Measurements from ENCODE around the gene WNK1.
A peak's percentile ranks its signal among the peaks of the same experiment; 100 is the strongest.

The WNK1 gene

GRCh38 chr12:863285-863684 lies 110.9 kb downstream of the WNK1 start:
- DNase-seq (ENCODE audit: low spot score): no peak

GRCh38 chr12:865614-866013 lies 113.2 kb downstream of the WNK1 start:
- DNase-seq (ENCODE audit: low spot score): no peak

DNA sequence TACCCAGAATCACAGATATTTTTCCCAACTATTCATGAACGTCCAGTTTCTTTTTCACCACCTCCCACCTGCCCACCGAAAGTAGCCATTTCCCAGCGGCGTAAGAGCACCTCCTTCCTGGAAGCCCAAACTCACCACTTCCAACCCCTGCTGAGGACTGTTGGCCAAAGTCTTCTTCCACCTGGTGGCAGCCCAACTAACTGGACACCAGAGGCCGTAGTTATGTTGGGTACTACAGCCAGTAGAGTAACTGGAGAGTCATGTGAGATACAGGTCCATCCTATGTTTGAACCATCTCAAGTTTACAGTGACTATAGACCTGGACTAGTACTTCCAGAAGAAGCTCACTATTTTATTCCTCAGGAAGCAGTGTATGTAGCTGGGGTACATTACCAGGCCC lies 115.5 kb downstream of the WNK1 start:
- no peak for DNase-seq (ENCODE audit: low spot score)

DNA sequence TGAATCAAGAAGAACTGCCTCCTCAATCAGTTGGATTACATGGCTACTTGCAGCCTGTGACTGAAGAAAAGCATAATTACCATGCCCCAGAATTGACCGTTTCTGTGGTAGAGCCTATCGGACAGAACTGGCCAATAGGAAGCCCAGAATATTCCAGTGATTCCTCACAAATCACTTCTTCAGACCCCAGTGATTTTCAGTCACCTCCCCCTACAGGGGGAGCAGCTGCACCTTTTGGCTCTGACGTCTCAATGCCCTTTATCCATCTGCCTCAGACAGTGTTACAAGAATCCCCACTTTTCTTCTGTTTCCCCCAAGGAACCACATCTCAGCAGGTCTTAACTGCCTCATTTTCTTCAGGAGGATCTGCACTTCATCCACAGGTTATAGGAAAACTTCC lies 116.3 kb downstream of the WNK1 start:
- no peak for DNase-seq (ENCODE audit: low spot score)

GRCh38 chr12:870378-870777 lies 118.0 kb downstream of the WNK1 start:
- no peak for DNase-seq (ENCODE audit: low spot score)

DNA sequence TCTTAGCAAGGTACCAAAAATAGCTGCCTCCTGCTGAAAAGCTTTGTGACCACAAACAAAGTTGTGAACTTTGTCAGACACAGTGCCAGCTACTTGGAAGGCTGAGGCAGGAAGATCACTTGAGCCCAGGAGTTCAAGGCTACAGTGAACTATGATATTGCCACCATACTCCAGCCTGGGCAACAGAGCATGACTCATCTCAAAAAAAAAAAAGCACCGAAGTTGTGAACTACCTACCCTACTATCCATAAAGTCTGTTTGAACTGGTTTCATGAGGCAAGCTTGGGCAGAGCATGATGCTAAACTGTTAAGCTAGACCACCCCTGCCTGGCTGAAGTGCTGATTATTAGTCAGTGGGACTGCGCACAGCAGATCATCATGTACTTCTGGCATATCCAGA lies 121.6 kb downstream of the WNK1 start:
- DNase-seq (ENCODE audit: low spot score): no peak

GRCh38 chr12:879641-880040 lies 127.3 kb downstream of the WNK1 start:
- DNase-seq (ENCODE audit: low spot score): peak; percentile 29

DNA sequence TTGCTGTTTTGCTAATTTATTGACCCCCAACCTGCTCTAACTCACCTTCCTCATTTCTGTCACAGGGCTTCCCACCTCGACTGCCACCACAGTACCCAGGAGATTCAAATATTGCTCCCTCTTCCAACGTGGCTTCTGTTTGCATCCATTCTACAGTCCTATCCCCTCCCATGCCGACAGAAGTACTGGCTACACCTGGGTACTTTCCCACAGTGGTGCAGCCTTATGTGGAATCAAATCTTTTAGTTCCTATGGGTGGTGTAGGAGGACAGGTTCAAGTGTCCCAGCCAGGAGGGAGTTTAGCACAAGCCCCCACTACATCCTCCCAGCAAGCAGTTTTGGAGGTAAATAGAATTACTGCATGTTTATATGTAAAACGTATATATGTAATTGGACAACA lies 128.3 kb downstream of the WNK1 start:
- no peak for DNase-seq (ENCODE audit: low spot score)

DNA sequence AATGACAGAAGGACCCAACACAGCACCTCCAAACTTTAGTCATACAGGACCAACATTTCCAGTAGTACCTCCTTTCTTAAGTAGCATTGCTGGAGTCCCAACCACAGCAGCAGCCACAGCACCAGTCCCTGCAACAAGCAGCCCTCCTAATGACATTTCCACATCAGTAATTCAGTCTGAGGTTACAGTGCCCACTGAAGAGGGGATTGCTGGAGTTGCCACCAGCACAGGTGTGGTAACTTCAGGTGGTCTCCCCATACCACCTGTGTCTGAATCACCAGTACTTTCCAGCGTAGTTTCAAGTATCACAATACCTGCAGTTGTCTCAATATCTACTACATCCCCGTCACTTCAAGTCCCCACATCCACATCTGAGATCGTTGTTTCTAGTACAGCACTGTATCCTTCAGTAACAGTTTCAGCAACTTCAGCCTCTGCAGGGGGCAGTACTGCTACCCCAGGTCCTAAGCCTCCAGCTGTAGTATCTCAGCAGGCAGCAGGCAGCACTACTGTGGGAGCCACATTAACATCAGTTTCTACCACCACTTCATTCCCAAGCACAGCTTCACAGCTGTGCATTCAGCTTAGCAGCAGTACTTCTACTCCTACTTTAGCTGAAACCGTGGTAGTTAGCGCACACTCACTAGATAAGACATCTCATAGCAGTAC lies 132.5 kb downstream of the WNK1 start:
- DNase-seq (ENCODE audit: low spot score): no peak

DNA sequence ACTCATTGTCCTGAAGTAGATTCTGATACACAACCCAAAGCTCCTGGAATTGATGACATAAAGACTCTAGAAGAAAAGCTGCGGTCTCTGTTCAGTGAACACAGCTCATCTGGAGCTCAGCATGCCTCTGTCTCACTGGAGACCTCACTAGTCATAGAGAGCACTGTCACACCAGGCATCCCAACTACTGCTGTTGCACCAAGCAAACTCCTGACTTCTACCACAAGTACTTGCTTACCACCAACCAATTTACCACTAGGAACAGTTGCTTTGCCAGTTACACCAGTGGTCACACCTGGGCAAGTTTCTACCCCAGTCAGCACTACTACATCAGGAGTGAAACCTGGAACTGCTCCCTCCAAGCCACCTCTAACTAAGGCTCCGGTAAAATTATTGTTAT lies 133.3 kb downstream of the WNK1 start:
- no peak for DNase-seq (ENCODE audit: low spot score)

GRCh38 chr12:886206-886605 lies 133.8 kb downstream of the WNK1 start:
- DNase-seq (ENCODE audit: low spot score): no peak

GRCh38 chr12:894226-894625 lies 141.8 kb downstream of the WNK1 start:
- no peak for DNase-seq (ENCODE audit: low spot score)

GRCh38 chr12:896031-896430 lies 143.7 kb downstream of the WNK1 start:
- no peak for DNase-seq (ENCODE audit: low spot score)

- no peak for DNase-seq (ENCODE audit: low spot score)
Observed at GRCh38 chr12:897386-897785, 145.0 kb downstream of the WNK1 start.

GRCh38 chr12:902581-902980 lies 150.2 kb downstream of the WNK1 start:
- DNase-seq (ENCODE audit: low spot score): no peak

DNA sequence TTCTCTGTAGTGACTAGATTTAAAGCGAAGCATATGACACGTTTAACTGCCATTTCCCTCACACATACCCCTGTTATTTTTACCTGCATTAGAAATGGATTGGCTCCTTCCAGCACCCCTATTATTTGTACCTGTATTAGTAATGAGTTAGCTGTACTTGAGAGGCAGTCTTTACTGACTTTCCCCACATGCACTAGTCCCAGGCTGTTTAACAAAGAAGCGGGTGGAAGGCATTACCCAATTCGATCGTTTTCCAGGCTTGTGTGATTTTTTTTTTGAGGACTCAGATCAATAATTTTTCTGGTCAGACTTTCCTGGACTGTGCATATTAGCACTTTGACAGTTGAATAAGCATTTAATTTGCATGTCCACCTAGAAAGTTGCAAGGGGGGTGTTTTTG lies 150.7 kb downstream of the WNK1 start:
- DNase-seq (ENCODE audit: low spot score): no peak

GRCh38 chr12:904010-904414 lies 151.6 kb downstream of the WNK1 start:
- DNase-seq (ENCODE audit: low spot score): no peak

GRCh38 chr12:905261-906031 lies 153.1 kb downstream of the WNK1 start:
- DNase-seq (ENCODE audit: low spot score): no peak

DNA sequence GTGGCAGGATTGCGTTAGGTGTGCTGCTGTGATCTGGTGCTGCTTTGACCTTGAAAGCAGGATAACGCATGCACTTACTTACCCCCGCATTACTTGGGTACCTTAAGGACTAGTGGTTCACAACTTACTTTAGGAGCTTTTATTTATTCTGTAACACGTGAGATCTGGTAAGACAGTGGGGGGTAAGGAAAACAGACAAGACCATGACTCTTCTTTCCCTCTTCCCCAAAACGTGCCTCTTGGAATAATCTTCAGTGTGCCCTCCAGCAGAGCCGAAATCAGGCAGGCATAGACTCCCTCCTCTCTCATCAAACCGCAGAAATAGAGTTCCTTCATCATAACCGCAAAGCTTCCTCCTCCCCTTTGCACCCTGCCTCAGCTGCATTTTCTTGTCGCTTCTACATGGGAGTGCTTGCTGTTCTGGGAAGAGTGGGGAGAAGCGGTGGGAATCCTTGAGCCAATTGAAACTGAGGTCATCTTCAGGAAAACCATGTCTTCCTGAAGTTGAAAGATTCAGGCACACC lies 153.7 kb downstream of the WNK1 start:
- no peak for DNase-seq (ENCODE audit: low spot score)

- DNase-seq (ENCODE audit: low spot score): no peak
Observed at GRCh38 chr12:907413-908185, 155.2 kb downstream of the WNK1 start.

DNA sequence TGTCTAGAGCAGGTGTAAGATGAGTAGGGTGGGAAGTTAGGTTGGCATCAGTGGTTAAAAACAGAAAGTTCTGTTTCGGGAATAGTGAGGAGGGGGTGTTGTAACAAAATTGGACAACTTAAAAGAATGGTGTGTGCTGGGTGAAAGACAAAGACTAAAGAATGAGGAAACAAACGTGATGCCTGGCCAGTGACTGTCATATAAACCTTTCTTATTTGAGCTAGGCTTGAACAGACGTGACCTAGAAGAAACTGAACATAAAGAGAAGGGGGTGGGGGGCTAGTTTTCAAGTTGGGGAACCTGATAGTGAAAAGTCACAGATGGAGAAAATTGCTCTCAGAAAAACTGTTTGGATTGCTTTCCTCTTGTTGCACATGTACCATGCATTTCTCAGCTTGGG lies 157.5 kb downstream of the WNK1 start:
- no peak for DNase-seq (ENCODE audit: low spot score)

GRCh38 chr12:910416-910815 lies 158.0 kb downstream of the WNK1 start:
- no peak for DNase-seq (ENCODE audit: low spot score)
